GM21825 (cell line): ENCODE data around the gene ZNF688.
"Not testable (repeated sequence)": the region's sequence is repeated elsewhere in the genome, so short reads cannot be mapped to it uniquely, and the experiment has no call there.

ENCODE experiments used
- ATAC-seq: cut with Tn5 transposase; IDR thresholded peaks from one replicate; pipeline ENCODE4 v1.9.1; 2021; ENCODE audit warnings: mild to moderate bottlenecking, moderate library complexity; ENCODE audit not compliant: unreplicated experiment

The ZNF688 gene

DNA sequence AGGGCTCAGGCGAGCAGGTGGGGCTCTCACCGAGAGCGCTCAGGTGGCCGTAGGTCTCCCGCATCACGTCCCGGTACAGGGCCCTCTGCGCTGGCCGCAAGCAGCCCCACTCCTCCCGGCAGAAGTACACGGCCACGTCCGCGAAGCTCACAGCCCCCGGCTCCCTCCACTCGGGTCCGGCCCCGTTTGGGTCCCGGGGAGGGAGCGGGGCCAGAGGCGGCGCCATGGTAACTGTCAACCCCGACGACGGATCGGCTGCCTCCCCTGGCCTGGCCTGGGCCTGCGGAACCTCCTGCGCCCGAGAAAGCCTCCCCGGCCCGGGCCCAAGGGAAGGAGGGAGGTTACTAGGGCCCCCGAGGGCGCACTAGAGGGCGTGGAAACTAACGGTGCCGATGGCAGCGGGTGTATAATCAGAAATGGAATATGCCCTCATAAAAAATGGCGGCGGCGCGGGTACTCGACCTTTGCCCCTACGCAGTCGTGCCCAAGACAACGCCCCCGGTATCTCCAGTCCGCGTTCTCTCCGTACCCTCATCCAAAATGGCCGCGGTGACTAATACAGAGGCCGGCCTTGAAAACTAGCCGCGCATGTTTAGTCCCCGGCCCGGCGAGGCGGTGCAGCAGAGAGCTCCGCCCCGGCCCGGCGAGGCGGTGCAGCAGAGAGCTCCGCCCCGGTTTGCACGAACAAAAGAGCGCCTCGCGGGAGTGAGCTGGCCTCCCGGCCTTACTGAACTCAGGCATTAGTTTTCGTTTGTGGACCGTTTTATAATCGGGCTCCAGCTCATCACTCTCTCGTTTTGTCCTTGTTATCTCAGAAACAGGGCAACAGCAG lies 13.3 kb downstream of the ZNF688 start, which contains the start of gene ZNF764:
ZNF764 (minus strand) TSS at position 418 of the 832 bp plus-strand sequence; CDS start at position 226, 192 bp downstream.
- ATAC-seq: peak; percentile 85

DNA sequence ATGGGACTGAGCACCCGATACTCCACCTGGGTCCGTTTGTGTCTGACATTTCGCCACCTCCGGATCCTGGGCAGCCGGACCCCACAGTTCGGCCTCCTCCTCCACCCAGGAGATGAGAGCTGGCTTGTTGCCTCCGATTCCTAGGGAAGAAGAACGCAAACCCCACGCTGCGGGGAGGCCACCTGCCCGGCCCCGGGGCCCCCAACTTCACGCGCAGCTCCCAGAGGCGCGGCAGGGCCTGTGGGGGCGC lies 13.9 kb downstream of the ZNF688 start:
- ATAC-seq: peak; percentile 8

DNA sequence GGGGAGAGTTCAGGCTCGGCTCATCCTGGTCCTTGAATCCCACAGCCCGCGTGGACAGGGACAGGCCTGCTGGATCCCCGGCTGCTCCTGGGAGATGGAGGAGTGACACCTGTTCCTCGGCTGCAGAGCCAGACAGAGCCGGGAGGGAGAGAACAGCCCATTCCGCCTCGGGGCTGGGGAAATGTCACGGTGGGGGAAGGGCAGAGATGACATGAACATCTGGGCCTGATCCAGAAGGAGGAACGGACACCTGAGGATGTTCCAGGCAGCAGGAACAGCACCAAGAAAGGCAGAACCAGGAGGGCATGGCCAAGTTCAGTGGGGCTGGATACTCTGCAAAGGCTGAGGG lies 15.4 kb downstream of the ZNF688 start:
- ATAC-seq: no peak

DNA sequence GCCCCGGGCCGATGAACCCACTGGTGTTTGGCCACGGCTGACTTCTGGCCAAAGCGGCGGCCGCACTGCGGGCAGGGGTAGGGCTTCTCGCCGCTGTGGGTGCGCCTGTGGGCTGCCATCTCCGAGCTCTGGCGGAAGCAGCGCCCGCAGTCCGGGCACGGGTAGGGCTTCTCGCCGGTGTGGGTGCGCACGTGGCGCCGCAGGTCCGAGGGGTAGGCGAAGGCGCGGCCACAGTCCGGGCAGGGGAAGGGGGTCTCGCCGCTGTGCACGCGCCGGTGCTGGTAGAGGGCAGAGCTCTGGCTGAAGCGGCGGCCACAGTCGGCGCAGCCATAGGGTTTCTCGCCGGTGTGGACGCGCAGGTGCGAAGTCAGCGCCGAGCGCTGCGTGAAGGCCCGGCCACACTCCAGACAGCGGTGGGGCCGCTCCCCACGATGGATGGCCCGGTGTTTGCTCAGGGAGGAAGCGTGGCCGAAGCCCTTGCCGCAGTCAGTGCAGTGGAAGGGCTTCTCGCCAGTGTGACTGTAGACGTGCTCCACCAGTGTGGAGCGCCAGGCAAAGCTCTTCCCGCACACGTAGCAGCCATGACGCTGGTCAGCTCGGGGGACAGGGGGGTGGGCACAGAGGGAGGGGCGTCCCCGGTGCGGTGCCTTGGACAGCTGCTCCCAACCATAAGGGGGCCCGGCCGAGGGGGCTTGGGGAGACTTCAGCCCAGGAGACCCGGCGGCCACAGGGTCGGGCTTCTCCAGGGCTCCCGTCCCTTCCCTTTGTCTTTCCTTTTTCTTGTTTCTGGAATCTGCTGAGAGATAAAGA lies 16.0 kb downstream of the ZNF688 start:
- ATAC-seq: no peak

DNA sequence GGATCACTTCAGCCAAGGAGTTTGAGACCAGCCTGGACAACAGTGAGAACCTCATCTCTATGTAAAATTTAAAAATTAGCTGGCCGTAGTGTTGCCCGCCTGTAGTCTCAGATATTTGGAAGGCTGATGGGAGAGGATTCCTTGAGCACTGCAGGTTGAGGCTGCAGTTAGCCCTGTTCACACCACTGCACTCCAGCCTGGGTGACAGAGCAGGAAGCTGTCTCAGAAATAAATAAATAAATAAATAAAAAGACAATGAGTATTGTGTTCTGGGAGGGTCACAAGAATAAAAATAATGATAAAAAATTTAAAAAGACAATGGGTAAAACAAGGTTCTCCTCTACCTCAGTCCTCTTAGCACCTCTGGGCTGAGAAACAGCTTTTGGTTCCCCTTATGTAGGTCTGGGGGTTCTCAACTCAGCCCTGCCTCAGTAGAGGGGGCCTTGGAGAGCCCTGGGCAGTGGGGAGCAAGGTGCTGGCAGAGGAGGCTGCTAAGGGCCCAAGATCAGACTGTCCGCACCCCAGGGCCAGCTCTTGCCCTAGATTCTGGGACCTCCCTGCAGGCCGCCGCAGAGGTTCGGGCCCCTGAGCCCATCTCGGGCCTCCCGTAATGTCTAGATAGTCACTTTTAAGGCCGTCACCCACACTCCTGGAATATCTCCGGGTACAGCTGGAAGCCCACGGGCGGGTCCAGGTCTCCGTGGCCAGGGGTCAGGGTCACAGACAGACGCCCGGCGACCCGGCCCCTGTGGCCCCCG lies 16.8 kb downstream of the ZNF688 start:
- ATAC-seq: no peak

DNA sequence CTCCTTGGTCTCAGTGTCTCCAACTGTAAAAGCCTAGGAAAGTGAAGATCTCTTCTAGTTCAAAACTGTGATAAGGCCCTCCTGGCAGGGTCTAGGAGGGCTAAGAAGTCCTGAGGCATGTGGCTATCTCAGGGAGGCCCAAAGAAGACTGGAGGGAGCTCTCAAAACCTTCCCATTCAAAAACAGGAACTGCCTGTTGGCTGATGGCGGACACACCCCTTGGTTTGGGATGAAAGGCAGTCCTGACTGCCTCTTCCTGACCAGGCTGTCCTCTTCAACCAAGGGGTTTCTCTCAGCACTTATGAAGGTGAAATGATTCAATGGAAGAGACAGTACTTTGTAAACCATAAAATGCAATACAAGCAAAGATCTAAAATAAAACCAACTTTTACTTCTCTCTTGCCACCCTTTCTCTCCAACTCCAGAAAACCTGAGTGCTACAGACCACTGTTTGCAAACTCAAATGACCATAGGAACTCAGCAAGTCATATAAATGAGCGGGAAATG lies 18.1 kb downstream of the ZNF688 start:
- ATAC-seq: no peak

DNA sequence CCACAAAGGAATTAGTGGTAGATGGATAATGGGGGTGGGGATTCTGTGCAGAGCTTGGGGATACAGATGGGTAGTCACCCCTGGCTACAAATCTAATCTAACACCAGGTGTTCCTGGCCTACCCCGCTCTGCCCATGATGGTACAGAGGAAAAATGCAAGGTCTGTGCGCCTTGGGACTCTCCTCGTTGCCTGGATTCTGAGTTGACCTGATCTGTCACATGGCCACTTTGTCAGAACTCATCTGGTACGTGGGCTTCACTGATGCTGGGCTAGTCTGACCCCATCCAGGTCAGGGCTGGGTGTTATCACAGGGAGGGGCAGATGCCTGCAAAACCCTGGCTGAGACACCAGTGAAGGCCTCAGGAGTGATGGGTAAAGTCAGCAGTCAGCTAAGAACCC lies 18.6 kb downstream of the ZNF688 start:
- ATAC-seq: no peak

DNA sequence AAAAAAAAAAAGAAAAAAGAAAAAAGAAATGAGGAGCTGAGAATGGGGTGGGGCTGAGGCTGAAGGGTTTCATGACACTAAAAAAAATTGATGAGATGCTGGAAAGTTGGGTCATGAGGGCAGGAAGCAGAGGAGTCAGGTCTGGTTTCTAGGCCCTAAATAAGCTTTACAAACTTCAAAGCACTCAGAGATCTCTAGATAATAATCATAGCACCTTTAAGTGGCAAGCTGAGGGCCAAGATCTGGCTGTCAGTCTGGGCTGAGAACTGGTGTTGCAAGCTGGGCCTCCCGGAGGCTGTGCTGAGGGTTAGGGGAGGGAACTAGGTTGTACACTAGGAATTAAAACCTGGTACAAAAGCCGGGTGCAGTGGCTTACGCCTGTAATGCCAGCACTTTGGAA lies 19.7 kb downstream of the ZNF688 start:
- ATAC-seq: no peak

DNA sequence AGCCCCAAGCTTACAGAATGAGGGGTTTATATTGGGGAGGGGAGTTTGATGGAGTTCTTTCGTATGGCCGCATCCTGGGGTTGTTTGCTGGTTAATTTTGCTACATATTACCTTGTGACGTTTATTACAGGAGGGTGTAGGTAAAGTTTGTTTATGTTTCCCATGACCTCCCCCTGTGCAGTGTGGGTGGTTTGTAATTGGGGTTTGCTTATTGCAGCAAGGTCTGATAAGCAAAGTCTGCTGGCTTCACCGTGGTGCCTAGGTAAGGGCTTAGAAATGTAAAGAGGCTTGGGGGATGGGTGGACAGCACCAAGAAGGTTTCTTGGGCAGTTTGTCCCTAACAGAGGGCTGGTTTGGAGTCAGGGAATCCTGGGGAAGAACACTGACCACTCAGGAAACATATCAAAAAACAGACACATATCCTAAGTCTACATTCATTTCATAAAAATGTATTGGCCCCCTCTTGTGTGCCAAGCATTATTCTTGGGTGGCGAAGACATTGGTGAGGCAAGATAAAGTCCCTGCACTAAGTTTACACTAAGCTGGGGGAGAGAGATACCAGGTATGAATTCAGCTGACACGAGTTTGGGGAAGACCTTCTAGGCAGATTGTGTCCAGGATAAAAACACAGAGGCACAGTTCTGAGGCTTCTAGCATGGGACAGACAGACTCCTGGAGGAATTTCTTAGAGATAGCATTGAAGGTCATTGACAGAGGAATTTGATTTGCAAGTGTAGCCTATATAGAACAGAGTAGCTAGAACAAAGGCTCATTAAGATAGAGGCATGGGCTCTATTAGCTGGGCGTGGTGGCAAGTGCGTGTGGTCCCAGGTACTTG lies 22.9 kb downstream of the ZNF688 start:
- ATAC-seq: no peak

DNA sequence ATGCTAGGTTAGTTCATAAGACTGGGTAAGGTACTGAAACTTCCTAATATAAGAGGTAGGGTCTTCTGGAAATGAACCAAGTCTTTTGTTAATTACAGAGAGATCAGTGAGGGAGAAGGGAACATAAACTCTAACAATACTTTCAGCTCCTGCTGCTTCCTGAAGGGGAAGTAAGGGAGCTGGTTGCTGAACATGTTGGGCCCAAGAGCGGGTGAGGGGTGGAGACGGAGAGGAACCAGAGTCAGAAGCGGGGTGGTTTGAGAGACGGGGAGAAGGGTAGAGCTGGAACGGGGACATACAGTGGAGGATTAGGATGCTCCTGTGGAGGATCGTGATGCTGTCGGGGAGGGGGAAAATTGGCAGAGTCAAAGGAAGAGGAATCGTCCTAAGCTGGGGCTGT lies 25.4 kb downstream of the ZNF688 start:
- no peak for ATAC-seq

DNA sequence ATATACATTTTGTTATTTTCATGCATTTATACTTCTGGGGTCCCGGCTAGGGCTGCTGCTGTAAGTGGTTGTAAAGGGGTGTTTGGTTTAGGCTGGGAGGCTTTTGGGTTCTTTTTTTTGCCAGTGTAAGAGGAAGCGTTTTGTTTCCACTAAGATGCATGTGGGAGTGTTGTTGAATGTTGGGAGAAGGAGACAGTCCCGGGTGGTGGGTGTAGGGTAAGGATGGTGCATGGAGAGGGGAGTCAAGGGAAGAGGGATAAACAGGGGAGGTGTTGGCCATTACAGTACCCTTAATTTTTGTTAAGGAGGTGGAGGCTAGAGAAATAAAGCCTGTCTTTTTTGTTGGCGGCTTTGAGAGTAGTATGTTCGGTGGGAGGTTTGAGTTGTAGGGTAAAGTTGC lies 28.4 kb downstream of the ZNF688 start:
- ATAC-seq: no peak

DNA sequence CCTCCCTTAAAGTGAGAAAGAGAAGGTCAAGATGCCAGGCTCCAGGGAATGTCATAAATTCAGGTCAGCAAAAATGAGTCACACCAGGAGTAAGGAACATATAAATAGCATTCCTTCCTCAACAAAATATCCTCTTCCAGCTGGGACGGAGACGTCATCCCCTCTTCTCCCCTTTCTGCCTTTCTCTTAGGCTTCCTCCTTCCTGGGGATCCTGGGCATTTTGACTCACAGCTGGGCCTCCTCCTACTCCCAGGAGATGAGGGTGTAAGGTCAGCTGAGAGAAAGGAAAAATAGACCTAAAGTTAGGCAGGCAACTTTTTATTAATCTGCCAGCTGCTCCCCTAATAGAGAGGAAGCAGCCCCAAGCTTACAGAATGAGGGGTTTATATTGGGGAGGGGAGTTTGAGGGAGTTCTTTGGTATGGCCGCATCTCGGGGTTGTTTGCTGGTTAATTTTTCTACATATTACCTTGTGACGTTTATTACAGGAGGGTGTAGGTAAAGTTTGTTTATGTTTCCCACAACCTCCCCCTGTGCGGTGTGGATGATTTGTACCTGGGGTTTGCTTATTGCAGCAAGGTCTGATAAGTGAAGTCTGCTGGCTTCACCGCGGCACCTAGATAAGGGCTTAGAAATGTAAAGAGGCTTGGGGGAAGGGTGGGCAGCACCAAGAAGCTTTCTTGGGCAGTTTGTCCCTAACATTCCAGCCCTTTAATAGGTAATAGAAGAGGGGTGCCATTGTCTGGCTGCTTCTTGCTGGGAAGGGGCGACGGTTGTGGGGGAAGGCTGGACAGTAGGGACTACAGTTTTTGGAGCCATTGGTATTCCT lies 29.8 kb downstream of the ZNF688 start:
- no peak for ATAC-seq

DNA sequence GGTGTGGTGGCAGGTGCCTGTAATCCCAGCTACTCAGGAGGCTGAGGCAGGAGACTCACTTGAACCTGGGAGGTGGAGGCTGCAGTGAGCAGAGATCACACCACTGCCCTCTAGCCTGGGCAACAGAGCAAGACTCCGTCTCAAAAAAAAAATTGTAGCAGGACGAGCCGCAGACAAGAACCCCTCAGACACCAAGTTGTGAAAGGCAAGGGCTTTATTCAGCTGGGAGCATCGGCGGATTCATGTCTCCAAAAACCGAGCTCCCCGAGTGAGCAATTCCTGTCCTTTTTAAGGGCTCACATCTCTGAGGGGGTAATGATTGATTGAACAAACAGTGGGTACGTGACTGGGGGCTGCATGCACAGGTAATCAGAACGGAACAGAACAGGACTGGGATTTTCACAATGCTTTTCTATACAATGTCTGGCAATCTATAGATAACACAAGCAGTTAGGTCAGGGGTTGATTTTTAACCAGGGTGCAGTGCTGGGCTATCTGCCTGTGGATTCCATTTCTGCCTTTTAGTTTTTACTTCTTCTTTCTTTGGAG lies 30.5 kb downstream of the ZNF688 start:
- ATAC-seq: not testable (repeated sequence)

DNA sequence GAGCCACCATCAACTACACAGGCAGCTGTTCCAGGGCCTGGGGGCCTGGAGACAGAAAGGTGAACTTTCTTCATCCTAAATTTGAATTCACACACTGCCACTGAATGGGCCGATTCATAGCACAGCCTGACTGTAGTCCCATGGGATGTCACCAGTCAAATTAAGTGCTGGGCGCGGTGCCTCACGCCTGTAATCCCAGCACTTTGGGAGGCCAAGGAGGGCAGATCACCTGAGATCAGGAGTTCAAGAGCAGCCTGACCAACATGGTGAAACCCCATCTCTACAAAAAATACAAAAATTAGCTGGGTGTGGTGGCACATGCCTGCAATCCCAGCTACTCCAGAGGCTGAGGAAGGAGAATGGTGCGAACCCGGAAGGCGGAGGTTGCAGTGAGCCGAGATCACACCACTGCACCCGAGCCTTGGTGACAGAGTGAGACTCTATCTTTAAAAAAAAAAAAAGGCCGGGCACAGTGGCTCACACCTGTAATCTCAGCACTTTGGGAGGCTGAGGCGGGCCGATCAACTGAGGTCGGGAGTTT lies 31.5 kb downstream of the ZNF688 start:
- not testable (repeated sequence) for ATAC-seq

DNA sequence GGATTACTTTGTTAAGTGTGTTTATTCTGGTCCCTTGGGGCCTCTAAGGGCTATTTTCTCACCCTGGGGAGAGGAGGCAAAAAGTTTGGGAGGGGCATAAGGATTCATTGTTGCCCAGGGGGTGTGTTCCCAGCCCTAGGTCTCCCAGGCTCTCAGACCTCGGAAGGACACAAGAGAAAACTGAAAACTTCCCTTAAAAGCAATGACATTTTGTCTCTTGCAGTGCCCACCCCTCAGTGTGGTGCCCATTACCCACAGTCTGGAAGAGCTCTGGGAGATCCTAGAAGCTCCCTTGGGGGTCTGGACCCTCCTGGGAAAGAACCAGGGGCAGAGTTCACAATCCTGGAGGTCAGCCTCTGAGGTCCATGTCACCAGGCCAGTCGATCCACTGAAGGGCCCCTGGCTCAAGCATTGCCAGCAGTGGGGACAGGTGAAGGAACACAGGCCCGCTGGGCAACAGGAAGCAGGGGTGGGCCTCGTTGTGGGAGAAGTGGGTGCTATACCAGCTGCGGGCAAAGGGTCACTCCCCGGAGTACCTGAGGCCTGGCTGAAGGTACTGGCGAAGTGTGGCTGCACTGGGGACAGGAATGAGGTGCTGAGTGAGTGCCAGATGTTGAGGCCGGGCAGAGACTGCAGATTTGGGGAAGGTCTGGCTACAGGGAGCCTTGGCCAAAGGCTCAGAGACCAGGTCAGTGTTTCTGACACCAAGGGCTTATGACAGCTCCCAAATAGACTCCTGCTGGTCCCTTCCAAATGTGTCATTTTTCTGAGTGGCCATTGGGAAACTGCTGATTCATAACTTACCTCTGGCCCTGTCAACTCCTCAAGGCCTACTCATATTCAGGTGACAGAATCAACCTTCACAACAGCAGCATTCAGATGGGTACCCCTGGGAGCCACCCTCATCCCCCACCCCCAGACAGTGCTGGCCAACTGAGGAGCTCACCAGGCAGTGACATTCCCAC lies 32.2 kb downstream of the ZNF688 start:
- no peak for ATAC-seq

DNA sequence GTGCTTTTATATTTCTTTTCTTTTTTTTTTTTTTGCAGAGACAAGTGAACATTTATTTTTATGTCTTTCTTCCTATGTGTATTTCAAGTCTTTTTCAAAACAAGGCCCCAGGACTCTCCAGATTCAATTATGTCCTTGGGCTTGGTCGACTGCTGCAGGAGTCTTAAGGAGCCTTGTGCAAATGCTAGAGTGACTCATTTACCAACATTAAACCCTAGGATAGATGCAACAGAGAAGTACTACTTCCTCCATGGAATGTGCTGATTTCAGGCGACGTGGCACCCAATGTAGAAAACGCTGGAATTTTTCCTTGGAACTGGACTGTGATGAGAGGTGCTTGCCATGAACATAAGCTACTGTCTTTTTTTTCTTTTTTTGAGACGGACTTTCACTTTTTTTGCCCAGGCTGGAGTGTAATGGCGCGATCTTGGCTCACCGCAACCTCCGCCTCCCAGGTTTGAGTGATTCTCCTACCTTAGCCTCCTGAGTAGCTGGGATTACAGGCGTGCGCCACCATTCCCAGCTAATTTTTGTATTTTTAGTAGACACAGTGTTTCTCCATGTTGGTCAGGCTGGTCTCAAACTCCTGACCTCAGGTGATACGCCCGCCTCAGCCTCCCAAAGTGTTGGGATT lies 35.0 kb downstream of the ZNF688 start:
- not testable (repeated sequence) for ATAC-seq

DNA sequence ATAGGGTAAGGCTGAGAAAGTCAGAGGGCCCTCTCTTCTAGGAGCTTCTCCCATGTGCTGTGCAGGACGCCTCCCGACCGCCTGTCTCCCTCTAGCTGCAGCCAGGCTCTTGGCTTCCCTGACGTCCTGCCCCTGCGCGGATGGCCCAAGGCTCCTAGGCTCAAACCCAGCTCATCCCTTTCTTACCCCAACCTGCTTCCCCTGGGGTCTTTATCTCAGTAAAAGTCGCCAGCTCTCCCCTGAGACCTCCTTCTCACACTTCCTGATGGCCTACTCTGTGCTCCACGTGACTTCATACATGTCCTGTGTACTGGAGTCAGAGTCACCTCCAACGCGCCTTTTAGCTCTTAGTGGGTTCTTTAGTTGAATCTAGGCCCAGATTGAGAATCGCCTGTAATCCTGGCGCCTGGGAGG lies 35.7 kb downstream of the ZNF688 start:
- peak; percentile 52 for ATAC-seq
